ENCODE results near the gene SLC35F3.

The SLC35F3 gene

DNA sequence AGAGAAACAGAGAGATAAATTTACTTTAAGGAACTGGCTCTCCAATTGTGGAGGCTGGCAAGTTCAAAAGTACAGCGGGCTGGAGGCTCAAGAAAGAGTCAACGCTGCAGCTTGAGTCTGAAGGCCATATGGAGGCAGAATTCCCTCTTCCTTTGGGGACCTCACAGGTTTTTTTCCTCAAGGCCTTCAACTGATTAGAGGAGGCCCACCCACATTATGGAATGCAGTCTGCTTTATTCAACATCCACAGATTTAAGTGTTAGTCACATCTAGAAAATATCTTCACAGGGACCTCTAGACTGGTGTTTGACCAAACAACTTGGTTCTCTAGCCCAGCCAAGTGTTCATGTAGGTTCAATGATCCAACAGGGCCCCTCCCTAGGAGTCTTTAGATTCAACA is 117.8 kb downstream of the SLC35F3 start:
- no peak for DNase-seq (ENCODE audit: low spot score)
- no peak for TF ChIP-seq CTCF (IDR thresholded peaks at IDR 0.05; ENCODE audit: extremely low read depth, insufficient read depth, missing control alignments)
- in situ Hi-C loops (cut with MboI; ENCODE audit: low pct_unique_long_range_greater_than_20kb, low sequenced_read_pairs, unreplicated experiment), result no loop called here

DNA sequence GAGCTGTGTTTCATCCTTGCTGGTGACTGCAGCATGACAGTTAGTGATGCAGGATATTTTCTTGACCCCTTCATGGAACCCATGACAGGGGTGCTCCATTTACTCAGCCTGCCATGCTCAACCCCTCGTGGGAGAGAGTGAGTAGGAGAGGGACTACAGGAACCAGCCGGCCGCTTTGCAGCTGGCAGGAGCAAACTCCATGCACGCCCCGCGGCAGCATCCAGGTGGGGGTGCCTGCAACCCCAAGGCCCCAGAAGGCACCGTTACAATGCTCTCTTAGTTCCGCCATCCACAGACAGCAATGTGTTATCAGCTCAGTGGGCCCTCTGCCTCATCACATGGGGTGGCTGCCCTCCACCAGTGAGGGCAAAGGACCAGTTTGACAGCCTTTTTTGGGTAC is 135.1 kb downstream of the SLC35F3 start:
- no peak for DNase-seq (ENCODE audit: low spot score)
- TF ChIP-seq CTCF (IDR thresholded peaks at IDR 0.05; ENCODE audit: extremely low read depth, insufficient read depth, missing control alignments), result no peak
- in situ Hi-C loops (cut with MboI; ENCODE audit: low pct_unique_long_range_greater_than_20kb, low sequenced_read_pairs, unreplicated experiment), result no loop called here

- in situ Hi-C loops (cut with MboI; ENCODE audit: low pct_unique_long_range_greater_than_20kb, low sequenced_read_pairs, unreplicated experiment), result no loop called here
- TF ChIP-seq CTCF (IDR thresholded peaks at IDR 0.05; ENCODE audit: extremely low read depth, insufficient read depth, missing control alignments), result no peak
- DNase-seq (ENCODE audit: low spot score), result no peak
Observed at GRCh38 chr1:234040446-234041317, 136.2 kb downstream of the SLC35F3 start.

DNA sequence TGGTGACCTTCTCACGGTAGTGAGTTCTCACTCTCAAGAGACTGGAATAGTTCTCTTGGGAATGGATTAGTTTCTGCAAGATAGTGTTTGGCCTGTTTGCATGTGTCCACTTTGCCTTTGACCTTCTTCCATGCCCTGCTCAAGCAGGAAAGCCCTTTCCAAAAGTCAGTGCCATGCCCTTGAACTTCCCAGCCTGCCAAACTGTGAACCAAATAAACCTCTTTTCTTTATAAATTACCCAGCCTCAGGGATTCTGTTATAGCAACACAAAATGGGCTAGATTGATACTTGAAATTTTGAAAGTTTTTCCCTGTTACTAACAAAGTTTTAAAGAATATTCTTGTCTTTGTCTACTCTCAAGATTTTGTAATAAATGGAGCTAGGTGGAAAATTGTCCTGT is 139.6 kb downstream of the SLC35F3 start:
- TF ChIP-seq CTCF (IDR thresholded peaks at IDR 0.05; ENCODE audit: extremely low read depth, insufficient read depth, missing control alignments), result no peak
- no peak for DNase-seq (ENCODE audit: low spot score)
- in situ Hi-C loops (cut with MboI; ENCODE audit: low pct_unique_long_range_greater_than_20kb, low sequenced_read_pairs, unreplicated experiment), result no loop called here

DNA sequence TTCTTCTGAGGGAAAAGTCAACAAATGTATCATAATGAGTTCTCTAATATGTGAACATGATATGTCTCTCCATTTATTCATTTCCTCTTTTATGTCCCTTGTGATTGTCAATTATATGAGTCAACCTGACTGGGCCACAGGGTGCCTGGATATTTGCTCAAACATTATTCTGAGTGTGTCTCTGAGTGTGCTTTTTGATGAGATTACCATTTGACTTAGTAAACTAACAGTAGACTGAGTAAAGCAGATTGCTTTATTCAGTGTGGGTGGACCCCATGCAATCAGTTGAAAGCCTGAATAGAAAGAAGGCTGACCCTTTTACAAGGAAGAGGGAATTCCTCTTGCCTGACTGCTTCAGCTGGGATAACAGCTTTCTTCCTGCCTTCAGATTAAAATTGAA is 142.6 kb downstream of the SLC35F3 start:
- TF ChIP-seq CTCF (IDR thresholded peaks at IDR 0.05; ENCODE audit: extremely low read depth, insufficient read depth, missing control alignments), result no peak
- DNase-seq (ENCODE audit: low spot score), result no peak

DNA sequence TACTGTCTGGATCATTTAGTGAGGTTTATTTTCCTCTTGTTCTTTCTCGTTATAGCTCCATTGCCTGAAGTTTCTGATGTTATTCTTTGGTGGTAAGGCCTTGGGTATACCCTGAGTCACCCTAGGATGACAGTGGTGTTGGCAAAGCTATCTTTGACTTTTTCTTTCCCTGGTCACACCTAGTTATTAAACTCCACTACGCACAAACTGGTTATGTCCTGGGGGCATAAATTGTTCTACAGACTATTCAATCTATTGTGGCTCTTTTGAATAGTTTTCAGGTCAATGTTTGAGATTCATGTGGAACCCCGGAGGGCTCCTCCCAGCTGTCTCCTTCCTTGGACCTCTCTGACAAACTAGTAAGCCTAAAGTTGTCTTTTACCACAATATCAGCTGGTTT is 157.7 kb downstream of the SLC35F3 start:
- in situ Hi-C loops (cut with MboI; ENCODE audit: low pct_unique_long_range_greater_than_20kb, low sequenced_read_pairs, unreplicated experiment), result loop anchor here (25.0 kb wide), 1 partner anchor 675 kb away; no protein-coding TSS in a partner anchor
- TF ChIP-seq CTCF (IDR thresholded peaks at IDR 0.05; ENCODE audit: extremely low read depth, insufficient read depth, missing control alignments), result no peak
- no peak for DNase-seq (ENCODE audit: low spot score)

More for the DNA sequence above, 142.6 kb downstream of the SLC35F3 start:
- in situ Hi-C loops (cut with MboI; ENCODE audit: low pct_unique_long_range_greater_than_20kb, low sequenced_read_pairs, unreplicated experiment), result no loop called here
